LHCN-M2 (cell line): ENCODE measurements around the gene PRMT7. TPM values are rescaled to one million over a fixed set of nuclear protein-coding genes. Genes with fewer than 3 reads are reported as not detected.
A peak's percentile ranks its signal among the peaks of the same experiment; 100 is the strongest.

Experiments
- DNase-seq: peaks from one replicate; pipeline ENCODE4 v3.0.0-alpha.2; 2012; ENCODE audit warnings: low read depth
- total RNA-seq: library from RNA; depleted of rRNA; stranded (reverse); fragments of >200 nt; gene quantifications from 2 replicates; pipeline ENCODE4 v1.2.3, GENCODE V29; 2014

The PRMT7 gene
- total RNA-seq, 1 experiment from 2014 or later, result 65.0 TPM

- DNase-seq, result no peak
These were observed 35.3 kb downstream of the PRMT7 start for GRCh38 chr16:68345958-68346635.

- no peak for DNase-seq
These were observed 36.2 kb downstream of the PRMT7 start for GRCh38 chr16:68346892-68347480.

DNA sequence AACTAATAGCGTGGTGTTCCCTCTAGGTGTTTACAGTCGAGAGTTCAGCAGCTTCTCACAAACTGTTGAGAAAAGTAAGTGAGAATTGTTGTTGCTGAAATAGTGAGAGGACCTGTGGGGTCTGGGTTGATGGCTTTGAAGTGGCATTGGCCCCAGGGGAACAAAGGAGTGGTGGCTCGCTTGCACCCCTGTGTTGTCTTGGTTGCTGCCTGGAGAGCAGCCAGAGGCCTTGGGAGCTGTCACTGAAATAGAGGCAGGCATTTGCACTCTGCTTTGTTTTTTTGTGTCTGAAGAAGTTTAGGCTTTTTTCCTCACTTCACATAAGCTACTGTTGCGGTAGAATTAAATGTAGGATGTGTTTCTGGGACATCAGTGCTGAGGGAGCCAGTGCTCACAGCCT, 36.8 kb downstream of the PRMT7 start:
- DNase-seq, result no peak

GRCh38 chr16:68348639-68349445, 38.0 kb downstream of the PRMT7 start:
- no peak for DNase-seq

GRCh38 chr16:68349838-68350410, 39.1 kb downstream of the PRMT7 start:
- DNase-seq, result no peak

- DNase-seq, result no peak
These were observed 40.1 kb downstream of the PRMT7 start for GRCh38 chr16:68350813-68351350.

DNA sequence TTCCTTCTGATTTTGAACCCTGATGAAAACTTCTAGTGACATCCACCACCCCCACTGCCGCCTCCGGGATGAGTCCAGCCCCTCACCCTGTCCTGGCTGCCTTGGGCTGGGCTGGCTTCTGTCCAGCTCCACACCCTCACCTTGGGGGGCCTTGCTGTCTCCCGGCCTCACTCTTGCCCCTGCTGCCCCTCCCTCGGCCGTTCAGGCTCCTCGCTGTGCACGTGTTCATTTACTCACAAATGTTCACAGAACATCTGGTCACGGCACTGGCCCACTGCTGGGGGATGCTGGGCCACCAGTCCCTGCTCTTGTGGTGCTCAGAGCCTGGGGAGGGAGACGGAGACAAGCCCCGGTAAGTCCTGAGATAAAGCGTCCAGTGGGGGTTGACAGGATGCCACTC, 40.6 kb downstream of the PRMT7 start:
- DNase-seq, result no peak

DNA sequence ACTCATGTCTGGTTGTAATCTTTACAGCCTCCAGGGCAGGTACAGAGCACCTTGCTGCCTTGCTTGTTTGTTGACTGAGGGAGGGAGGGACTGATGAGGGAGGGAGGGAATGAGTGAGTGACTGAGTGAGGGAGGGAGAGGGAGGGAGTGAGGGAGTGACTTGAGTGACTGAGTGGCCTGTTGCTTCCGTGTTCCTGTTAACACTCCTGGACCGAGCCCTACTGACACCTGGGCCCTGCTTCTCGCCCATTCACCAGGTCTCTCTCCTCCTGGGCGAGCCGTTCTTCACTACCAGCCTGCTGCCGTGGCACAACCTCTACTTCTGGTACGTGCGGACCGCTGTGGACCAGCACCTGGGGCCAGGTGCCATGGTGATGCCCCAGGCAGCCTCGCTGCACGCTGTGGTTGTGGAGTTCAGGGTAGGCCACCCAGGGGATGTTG, 41.2 kb downstream of the PRMT7 start:
- DNase-seq, result no peak

- DNase-seq, result no peak
These were observed 42.5 kb downstream of the PRMT7 start for GRCh38 chr16:68353366-68353765.

GRCh38 chr16:68354816-68355215, 44.0 kb downstream of the PRMT7 start:
- no peak for DNase-seq

DNA sequence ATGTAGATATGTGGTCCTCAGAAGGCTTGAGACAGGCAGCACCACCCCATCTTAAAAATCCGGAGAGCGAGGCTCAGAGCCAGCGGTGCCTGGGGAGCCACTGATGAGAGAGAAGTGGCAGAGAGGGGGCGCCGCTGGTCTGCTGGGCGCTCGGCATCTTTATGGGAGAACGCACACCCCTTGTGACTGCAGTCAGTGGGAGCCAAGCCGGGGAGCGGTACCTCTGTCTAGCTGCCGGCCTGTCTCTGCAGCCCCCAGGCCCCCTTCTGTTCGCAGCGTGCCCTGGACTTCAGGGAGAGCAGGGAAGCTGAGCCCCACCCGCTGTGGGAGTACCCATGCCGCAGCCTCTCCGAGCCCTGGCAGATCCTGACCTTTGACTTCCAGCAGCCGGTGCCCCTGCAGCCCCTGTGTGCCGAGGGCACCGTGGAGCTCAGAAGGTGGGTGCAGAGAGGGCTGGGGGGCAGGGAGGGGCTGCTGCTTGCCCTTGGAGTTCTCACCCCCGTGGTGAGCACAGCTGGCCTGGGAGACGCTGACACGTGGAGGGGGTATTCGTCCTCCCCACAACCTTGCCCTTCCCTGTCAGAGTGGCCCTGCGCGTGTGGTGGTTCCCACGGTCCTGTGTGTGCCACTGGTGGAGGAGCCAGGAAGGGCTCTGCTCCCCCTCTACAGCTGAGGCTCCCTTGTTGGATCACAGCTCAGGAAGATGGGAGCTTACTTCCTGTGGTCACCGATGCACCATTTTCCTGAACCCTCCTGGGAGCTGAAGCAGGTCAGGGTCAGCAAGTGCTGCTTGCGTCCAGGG, 44.8 kb downstream of the PRMT7 start:
- DNase-seq, result no peak

DNA sequence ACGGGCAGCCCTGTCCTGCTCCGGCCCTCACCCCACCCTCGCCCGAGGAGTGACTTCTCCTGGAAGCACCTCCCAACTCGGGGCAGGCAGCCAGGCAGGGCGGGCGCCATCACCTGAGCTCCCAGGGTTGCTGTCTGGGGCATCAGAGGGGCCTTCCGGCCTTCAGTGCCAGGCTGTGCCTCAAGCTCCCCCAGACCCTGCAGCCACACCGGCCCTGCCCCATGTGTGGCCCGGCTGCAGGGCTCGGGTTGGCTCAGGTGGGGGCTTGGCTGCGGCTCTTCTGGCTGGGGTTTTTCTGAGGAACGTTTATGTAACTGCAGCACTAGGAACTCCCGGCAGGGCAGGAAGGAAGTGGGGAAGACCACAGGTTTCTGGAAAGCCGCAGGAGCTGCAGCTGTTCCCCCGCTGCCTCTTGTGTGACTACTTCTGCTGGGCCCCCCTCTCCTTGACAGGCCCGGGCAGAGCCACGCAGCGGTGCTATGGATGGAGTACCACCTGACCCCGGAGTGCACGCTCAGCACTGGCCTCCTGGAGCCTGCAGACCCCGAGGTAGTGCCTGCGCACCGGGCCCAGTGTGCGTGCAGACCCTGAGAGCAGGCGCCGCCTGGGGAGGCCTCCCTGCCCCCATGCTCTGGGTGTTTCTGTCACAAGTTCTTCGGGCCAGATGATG, 45.6 kb downstream of the PRMT7 start:
- peak; percentile 30 for DNase-seq

GRCh38 chr16:68356919-68357286, 46.1 kb downstream of the PRMT7 start:
- no peak for DNase-seq

DNA sequence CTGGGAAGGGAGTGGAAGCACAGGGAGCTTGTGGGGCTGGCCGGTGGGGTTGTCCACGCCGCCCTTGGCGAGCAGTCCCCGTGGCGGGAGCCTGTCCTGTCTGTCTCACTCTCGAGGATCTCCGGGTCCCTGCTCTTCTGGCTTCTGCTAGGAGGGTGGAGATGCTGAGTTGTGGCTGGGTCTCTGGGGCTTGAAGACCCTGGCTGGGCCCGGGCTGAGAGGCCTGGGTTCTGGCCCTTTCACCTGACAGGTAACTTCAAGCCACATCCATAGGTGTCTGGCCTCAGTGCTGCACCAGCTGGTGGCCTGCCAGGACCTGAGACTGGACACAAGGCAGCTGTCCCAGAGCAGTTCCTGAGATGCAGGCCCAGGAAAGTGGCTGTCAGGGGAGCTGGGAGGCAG, 46.7 kb downstream of the PRMT7 start:
- no peak for DNase-seq

DNA sequence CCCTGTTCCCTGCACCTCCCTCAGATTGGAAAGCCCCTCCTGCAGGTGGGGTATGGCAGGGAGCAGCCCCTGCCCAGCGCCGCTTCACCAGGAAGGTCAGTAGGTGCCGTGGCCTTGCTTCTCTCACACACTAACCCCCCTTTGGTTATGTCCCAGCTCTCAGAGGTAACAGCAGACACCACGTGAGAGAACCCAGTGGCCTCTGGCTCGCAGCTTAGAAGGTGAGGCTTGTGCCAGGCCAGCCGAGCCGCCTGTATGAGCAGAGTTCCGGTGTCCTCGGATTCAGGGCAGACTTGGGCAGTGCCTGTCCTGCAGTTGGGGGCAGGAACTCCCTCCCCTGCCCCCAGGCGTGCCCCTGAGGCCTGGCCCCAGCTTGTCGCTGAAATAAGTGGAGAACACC, 47.1 kb downstream of the PRMT7 start:
- no peak for DNase-seq

DNA sequence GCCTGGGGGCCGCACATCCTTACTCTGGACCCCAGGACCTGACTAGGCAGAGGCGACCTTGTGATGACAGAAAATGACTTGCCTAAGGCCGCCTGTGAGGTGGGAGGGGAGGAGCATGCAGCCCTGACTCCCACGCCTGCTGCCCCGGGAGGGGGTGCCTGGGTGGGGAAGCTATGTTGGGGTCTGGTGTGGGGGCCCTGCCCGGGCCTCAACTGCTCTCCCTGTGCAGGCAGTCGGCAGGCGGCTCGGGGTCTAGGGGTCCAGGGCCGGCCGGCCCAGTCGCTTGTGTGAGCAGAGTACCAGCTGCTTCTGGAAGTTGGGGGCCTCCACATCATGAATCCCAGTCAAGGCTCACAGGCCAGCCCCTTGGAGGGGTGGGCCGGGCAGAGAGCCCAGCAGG, 48.1 kb downstream of the PRMT7 start:
- DNase-seq, result no peak

DNA sequence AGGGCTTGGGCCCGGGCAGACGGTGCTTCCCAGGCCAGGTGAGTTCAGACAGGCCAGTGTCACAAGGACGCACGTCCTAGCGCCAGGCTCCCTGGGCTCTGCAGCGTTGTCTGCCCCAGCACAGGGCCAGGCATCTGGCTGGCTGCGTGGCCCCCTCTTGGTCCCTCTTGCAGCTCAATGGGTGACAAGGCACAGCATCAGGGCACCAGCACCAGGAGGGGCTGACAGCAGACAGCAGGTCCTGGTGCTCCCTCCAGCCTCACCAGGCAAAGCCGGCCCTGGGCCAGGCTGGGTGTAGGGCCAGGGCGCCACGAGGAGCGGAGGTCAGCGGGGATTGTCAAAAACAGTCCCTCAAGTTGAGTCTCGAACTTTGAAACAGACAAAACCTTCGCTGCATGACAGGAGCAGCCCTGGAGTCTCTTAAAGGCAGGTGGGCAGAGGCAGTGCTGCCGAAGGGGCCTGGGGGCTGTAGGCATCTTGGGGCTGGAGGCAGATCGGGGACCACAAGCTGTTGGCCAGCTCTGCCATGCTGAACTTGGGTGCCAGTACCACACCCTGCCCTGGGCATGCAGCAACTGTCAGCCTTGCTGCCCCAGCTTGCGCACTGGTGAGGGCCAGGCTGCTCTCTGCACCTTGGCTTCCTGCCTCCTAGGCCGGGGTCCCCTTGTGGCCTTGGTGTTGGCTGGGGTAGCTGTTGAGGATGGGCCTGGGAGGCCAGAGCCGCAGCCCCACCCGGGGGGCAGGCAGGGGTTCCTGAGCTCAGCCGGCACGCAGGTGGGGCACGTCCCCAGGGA, 48.8 kb downstream of the PRMT7 start:
- DNase-seq, result no peak

DNA sequence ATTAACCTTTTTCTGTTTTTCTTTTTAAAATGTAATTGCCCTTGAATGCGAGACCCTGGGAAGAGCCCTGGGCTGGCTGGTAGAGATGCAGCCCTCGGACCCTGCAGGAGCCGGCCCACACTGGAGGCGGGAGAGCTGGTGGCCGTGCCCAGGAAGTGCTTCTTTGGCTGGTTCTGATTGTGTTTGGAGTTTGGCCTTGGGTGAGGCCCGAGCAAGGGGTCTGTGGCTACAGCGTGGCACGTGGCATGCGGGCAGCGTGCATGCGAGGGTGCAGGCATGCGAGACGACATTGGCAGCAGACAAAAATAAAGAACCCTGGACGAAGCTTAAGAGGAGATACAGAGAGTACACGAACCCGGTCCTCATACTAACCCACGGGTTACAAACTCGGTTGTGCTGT, 49.7 kb downstream of the PRMT7 start:
- no peak for DNase-seq

GRCh38 chr16:68360956-68361355, 50.1 kb downstream of the PRMT7 start:
- DNase-seq, result no peak

GRCh38 chr16:68361485-68361884, 50.7 kb downstream of the PRMT7 start:
- no peak for DNase-seq
